ENCODE data around the gene MAL.

Gene MAL

DNA sequence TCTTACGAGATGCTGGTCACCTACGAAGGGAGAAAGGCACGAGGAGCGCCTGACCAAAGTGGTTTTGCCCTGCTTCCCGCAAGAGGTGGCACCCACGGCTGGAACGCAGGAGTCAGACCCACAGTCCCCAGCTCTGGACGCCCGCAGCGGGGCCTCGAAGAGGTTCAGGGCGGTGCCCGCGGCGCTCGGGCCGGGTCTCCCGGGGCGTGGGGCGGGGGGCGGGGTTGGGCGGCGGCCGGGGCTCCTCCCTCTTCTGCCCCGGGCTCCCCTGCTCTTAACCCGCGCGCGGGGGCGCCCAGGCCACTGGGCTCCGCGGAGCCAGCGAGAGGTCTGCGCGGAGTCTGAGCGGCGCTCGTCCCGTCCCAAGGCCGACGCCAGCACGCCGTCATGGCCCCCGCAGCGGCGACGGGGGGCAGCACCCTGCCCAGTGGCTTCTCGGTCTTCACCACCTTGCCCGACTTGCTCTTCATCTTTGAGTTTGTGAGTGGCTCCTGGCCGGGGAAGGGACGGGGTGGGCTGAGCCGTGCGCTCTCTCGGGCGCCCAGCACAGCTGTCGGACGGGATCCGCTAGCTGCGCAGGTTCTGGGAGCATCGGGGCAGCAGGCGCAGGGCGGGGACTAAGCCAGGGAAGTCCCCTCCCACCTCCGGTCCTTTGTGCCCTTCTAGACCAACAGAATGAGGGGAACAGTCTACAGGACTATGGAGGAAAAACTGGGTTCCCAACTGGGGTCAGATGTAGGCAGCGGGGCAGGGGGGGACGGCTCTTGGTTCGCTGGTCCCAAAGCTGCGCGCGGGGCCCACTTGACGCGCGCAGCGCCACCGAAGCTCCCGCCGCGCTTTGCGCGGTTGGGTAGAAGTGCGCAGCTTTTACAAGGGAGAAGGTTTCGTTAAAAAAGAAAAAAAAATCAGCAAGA, at the start of gene MAL:
Gene MAL (plus strand): TSS at position 303 of the 914 bp plus-strand sequence. CDS start 85 bp downstream, at position 388.
- Histone ChIP-seq H3K9me3 (ENCODE audit: control insufficient read depth, insufficient read depth, low read length) (no peaks in the 10 kb centered on the region), H3K9ac (ENCODE audit: low read depth, low read length) (peak within 1 kb of the TSS; percentile 58; the same call in 1 of the 2 replicates), H3K4me1 (ENCODE audit: insufficient read depth, low read length) (peaks cover 9% of the 10 kb centered on the region; the same call in 1 of the 2 replicates)

GRCh38 chr2:94977826-94978225, 47.7 kb upstream of the MAL start:
- Histone ChIP-seq H3K4me1 (ENCODE audit: insufficient read depth, low read length) (no peaks in the 10 kb centered on the region), H3K9ac (ENCODE audit: low read depth, low read length) (no peak overlapping the region), H3K36me3 (ENCODE audit: insufficient read depth, low read length) (no peaks in the 10 kb centered on the region), H3K9me3 (ENCODE audit: control insufficient read depth, insufficient read depth, low read length) (no peaks in the 10 kb centered on the region)

More for the DNA sequence above, at the start of gene MAL:
- H3K36me3 ChIP-seq (ENCODE audit: insufficient read depth, low read length): no peaks in the 10 kb centered on the region

DNA sequence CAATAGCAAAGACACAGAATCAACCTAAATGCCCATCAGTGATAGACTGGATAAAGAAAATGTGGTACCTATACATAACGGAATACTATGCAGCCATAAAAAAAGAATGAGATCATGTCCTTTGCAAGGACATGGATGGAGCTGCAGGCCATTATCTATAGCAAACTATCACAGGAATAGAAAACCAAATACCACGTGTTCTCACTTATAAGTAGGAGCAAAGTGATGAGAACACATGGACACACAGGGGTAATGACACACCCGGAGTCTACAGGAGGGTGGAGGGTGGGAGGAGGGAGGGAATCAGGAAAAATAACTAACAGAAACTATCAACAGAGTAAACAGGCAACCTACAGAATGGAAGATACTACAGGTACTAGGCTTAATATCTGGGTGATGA, 46.6 kb upstream of the MAL start:
- no peaks in the 10 kb centered on the region for H3K4me1 ChIP-seq (ENCODE audit: insufficient read depth, low read length)
- no peaks in the 10 kb centered on the region for H3K9me3 ChIP-seq (ENCODE audit: control insufficient read depth, insufficient read depth, low read length)
- no peak overlapping the region for H3K9ac ChIP-seq (ENCODE audit: low read depth, low read length)
- no peaks in the 10 kb centered on the region for H3K36me3 ChIP-seq (ENCODE audit: insufficient read depth, low read length)

DNA sequence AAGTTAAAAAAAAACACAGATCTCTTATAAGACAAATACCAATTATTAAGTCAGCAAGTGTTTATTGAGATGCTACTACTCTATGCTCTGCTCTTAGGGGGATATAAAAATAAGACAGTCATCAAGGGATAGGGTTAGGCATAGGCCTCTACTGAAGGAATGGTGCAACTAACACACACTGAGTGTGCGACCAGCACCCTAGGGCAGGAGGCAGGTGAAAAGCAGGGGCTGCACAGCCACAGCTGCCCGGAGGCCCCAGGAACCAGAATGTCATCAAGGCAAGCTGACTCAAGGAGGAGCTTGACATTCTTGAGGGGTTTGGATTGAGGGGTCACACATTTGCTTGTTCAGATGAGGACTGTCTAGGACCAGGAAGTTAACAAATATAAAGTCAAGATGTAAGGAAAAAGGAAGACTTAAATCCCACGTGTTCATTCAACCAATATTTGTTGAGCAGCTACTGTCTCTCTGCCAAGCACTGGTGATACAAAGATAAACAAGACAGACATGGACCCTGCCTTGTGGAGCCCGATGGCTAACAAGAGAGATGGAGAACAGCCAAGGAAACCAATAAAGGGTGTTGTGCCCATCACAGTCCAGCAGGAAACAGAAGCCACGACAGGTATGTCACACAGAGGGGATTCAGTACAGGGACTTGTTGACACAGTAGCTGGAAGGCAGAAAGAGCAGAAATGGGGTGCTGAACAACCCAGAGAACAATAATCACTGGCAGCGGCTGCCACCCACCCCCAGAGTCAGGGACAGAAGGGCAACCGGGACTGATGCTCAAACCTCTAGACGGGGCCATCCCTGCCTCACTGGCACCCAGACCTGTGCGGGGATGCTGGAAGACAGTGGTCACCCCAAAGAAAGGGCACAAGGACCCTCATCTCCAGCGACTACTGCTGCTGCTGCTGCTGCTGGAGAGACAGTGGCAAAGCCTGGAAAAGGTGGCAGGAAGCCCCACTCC, 45.8 kb upstream of the MAL start:
- Histone ChIP-seq H3K9me3 (ENCODE audit: control insufficient read depth, insufficient read depth, low read length) (no peaks in the 10 kb centered on the region), H3K4me1 (ENCODE audit: insufficient read depth, low read length) (no peaks in the 10 kb centered on the region), H3K36me3 (ENCODE audit: insufficient read depth, low read length) (no peaks in the 10 kb centered on the region), H3K9ac (ENCODE audit: low read depth, low read length) (no peak overlapping the region)

DNA sequence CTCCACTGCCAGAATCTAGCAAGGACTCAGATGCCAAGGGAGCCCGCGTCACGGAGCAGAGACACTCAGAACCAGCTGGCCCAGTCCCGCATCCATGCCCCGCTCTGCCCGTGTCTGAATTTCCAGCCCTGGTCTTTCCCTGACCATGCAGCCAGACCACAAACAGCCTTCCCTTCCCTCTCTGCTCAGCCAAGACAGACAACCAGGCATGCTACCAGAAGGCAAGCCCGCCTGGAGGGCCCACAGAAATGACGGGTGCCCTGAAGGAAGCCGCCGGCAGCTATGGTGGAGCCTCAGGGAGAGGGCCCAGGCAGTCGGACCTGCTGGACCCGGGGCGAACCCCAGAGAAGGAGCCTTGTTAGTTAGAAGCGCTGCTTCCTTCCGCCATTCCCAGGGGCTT, 45.1 kb upstream of the MAL start:
- H3K9ac ChIP-seq (ENCODE audit: low read depth, low read length): no peak overlapping the region
- H3K4me1 ChIP-seq (ENCODE audit: insufficient read depth, low read length): no peaks in the 10 kb centered on the region
- H3K9me3 ChIP-seq (ENCODE audit: control insufficient read depth, insufficient read depth, low read length): no peaks in the 10 kb centered on the region
- no peaks in the 10 kb centered on the region for H3K36me3 ChIP-seq (ENCODE audit: insufficient read depth, low read length)

DNA sequence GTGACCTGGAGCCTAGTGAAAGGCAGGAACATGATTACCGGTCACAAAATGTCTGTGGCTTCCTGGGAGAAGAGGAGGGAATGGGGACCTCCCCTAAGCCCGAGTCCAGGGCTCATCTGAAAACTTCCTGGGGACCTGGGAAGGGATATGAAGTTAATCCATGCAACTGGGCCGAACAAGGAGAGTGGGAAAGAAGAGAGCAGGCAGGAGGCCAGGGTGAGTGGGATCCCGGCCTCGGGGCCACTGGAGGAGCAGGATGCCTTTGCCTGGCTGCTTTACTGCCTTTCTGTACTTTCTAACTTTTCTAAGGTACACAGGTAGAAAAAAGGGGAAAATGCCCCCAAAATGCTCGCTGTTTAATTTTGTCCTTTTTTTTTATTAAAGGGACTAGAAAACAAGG, 43.4 kb upstream of the MAL start:
- Histone ChIP-seq H3K9me3 (ENCODE audit: control insufficient read depth, insufficient read depth, low read length) (no peaks in the 10 kb centered on the region), H3K36me3 (ENCODE audit: insufficient read depth, low read length) (no peaks in the 10 kb centered on the region), H3K9ac (ENCODE audit: low read depth, low read length) (no peak overlapping the region), H3K4me1 (ENCODE audit: insufficient read depth, low read length) (no peaks in the 10 kb centered on the region)

DNA sequence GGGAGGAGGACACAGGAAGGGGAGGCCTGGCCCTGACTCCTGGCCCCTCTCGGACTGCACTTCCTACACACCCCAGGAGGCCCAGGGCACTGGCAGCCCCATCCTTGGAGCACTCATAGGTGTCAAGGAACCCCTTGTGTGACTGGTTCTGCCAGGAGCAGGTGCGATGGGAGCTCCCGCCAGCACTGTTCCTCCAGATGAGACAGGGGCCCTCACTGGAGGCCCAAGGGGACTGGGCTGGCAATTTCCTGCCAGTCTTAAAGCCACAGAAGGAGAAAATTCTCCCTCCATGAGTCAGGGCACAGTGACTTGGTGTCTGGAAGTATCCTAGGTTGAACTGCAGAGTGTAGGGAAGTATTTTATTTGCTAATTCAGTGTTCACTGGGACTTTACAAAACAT, 42.8 kb upstream of the MAL start:
- no peaks in the 10 kb centered on the region for H3K4me1 ChIP-seq (ENCODE audit: insufficient read depth, low read length)
- H3K9me3 ChIP-seq (ENCODE audit: control insufficient read depth, insufficient read depth, low read length): no peaks in the 10 kb centered on the region
- H3K9ac ChIP-seq (ENCODE audit: low read depth, low read length): no peak overlapping the region

DNA sequence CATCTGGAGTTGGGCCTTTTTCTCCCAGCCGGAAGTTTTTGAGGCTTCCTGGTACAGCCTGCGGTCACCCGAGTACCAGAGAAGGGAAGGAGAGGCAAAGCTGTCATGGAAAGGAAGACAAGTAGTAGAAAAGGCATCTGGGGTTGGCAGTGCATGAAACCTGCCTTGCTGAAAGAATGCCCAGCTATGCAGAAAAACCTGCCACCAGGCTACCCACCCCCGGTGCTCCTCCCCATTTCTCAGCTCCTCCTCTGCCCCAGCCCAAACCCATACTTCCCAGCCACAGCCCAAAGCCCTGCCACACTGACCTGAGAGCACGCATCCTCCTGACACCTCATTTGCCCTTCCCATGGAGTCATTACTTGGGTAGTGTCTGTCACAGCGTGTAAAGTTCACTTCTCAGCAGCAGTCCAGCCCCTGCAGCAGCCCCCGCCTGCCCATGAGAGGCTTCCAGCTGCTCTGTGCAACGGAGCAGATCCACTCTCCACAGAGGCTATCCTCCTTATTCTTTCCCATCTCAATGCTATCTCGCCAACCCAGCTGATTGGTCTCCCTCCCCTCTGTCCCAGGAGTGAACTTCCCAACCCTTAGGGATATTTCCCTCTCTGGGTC, 40.4 kb upstream of the MAL start:
- no peaks in the 10 kb centered on the region for H3K36me3 ChIP-seq (ENCODE audit: insufficient read depth, low read length)
- no peaks in the 10 kb centered on the region for H3K4me1 ChIP-seq (ENCODE audit: insufficient read depth, low read length)
- H3K9ac ChIP-seq (ENCODE audit: low read depth, low read length): no peak overlapping the region
- no peaks in the 10 kb centered on the region for H3K9me3 ChIP-seq (ENCODE audit: control insufficient read depth, insufficient read depth, low read length)

More for the DNA sequence above, 42.8 kb upstream of the MAL start:
- no peaks in the 10 kb centered on the region for H3K36me3 ChIP-seq (ENCODE audit: insufficient read depth, low read length)

DNA sequence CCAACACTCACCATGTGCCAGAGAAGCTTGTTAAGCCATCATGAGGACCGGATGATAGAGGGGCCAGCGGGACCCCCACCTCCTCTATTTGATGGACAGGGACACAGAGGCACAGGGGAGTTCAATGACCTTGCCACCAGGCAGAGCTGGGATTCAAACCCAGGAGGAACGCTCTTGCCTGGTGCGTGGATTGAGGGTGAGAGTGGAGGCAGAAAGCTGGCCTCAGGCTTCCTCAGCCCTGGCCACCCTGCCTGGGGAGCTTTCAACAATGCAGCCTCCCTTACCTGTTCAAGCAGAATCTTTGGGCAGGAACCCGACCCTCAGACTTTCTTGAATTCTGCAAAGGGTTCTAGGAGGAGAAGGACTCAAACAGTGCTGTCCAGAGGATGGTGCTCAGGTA, 39.9 kb upstream of the MAL start:
- Histone ChIP-seq H3K36me3 (ENCODE audit: insufficient read depth, low read length) (no peaks in the 10 kb centered on the region), H3K4me1 (ENCODE audit: insufficient read depth, low read length) (no peaks in the 10 kb centered on the region), H3K9me3 (ENCODE audit: control insufficient read depth, insufficient read depth, low read length) (no peaks in the 10 kb centered on the region), H3K9ac (ENCODE audit: low read depth, low read length) (no peak overlapping the region)

- H3K9ac ChIP-seq (ENCODE audit: low read depth, low read length): no peak overlapping the region
- H3K36me3 ChIP-seq (ENCODE audit: insufficient read depth, low read length): no peaks in the 10 kb centered on the region
- H3K9me3 ChIP-seq (ENCODE audit: control insufficient read depth, insufficient read depth, low read length): no peaks in the 10 kb centered on the region
- no peaks in the 10 kb centered on the region for H3K4me1 ChIP-seq (ENCODE audit: insufficient read depth, low read length)
These were observed 39.0 kb upstream of the MAL start for GRCh38 chr2:94986392-94986963.

- H3K9ac ChIP-seq (ENCODE audit: low read depth, low read length): no peak overlapping the region
- no peaks in the 10 kb centered on the region for H3K4me1 ChIP-seq (ENCODE audit: insufficient read depth, low read length)
- H3K9me3 ChIP-seq (ENCODE audit: control insufficient read depth, insufficient read depth, low read length): no peaks in the 10 kb centered on the region
- H3K36me3 ChIP-seq (ENCODE audit: insufficient read depth, low read length): no peaks in the 10 kb centered on the region
These were observed 38.2 kb upstream of the MAL start for GRCh38 chr2:94987074-94988020.

DNA sequence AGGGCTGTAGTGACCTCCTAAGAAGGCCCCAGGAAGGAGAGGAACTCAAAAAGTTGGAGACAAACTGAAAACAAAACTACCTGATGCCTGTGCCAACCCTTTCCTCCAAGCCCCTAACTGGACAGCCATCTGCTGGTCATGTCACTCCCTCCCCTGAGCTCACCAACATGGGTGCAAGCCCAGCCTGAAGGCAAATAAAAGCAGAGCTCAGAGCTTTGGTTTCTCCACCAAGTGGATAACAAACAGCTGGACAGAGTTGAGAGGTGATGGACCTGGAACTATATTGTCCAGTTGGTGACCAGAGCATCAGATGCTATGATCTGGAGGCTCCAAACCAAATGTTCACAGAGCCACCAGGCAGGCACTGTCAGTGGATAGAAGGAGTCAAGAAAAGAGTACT, 34.6 kb upstream of the MAL start:
- Histone ChIP-seq H3K36me3 (ENCODE audit: insufficient read depth, low read length) (no peaks in the 10 kb centered on the region), H3K4me1 (ENCODE audit: insufficient read depth, low read length) (no peaks in the 10 kb centered on the region), H3K9me3 (ENCODE audit: control insufficient read depth, insufficient read depth, low read length) (no peaks in the 10 kb centered on the region), H3K9ac (ENCODE audit: low read depth, low read length) (no peak overlapping the region)

DNA sequence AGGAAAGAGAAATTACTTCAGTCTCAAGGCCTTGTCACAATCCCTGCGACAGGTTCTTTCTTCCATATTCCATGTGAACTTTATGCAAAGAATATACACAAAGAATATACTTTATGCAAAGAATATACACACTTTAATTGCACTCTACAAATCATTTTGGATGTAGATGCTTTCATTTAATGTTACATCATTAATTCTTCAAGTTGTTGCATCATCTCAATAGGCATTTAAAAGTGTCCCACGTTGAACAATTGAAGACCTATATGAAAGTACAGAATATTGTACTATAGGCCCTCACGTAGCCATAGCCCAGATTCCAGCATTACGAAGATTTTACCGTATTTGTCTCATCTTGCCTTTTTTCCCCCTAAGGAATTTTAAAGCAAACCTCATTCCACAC, 33.1 kb upstream of the MAL start:
- no peaks in the 10 kb centered on the region for H3K4me1 ChIP-seq (ENCODE audit: insufficient read depth, low read length)
- no peak overlapping the region for H3K9ac ChIP-seq (ENCODE audit: low read depth, low read length)
- H3K9me3 ChIP-seq (ENCODE audit: control insufficient read depth, insufficient read depth, low read length): no peaks in the 10 kb centered on the region
- H3K36me3 ChIP-seq (ENCODE audit: insufficient read depth, low read length): no peaks in the 10 kb centered on the region
